Fibroblast of mammary gland (primary cell): Measurements from ENCODE around the gene NBPF20.
"Not testable (repeated sequence)": the region's sequence is repeated elsewhere in the genome, so short reads cannot be mapped to it uniquely, and the experiment has no call there.

Source experiments
- DNase-seq: peaks from one replicate; pipeline ENCODE4 v3.0.0-alpha.2; 2010; ENCODE audit warnings: low read depth
- H3K4me3 ChIP-seq: 2 replicates; pipeline ENCODE4 v1.5.1; 2011; ENCODE audit warnings: low read depth, mild to moderate bottlenecking, low read length, moderate library complexity; ENCODE audit not compliant: control insufficient read depth
- TF ChIP-seq, protein P1 (sequence below): conservative IDR thresholded peaks from 2 replicates; pipeline ENCODE4 v1.5.1; 2011; ENCODE audit warnings: low read depth, low read length, inconsistent platforms; ENCODE audit not compliant: control insufficient read depth, insufficient read depth

NBPF20 gene, protein sequence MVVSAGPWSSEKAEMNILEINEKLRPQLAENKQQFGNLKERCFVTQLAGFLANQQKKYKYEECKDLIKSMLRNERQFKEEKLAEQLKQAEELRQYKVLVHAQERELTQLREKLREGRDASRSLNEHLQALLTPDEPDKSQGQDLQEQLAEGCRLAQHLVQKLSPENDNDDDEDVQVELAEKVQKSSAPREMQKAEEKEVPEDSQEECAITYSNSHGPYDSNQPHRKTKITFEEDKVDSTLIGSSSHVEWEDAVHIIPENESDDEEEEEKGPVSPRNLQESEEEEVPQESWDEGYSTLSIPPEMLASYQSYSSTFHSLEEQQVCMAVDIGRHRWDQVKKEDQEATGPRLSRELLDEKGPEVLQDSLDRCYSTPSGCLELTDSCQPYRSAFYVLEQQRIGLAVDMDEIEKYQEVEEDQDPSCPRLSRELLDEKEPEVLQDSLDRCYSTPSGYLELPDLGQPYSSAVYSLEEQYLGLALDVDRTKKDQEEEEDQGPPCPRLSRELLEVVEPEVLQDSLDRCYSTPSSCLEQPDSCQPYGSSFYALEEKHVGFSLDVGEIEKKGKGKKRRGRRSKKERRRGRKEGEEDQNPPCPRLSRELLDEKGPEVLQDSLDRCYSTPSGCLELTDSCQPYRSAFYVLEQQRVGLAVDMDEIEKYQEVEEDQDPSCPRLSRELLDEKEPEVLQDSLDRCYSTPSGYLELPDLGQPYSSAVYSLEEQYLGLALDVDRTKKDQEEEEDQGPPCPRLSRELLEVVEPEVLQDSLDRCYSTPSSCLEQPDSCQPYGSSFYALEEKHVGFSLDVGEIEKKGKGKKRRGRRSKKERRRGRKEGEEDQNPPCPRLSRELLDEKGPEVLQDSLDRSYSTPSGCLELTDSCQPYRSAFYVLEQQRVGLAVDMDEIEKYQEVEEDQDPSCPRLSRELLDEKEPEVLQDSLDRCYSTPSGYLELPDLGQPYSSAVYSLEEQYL (N-terminal part only)

DNA sequence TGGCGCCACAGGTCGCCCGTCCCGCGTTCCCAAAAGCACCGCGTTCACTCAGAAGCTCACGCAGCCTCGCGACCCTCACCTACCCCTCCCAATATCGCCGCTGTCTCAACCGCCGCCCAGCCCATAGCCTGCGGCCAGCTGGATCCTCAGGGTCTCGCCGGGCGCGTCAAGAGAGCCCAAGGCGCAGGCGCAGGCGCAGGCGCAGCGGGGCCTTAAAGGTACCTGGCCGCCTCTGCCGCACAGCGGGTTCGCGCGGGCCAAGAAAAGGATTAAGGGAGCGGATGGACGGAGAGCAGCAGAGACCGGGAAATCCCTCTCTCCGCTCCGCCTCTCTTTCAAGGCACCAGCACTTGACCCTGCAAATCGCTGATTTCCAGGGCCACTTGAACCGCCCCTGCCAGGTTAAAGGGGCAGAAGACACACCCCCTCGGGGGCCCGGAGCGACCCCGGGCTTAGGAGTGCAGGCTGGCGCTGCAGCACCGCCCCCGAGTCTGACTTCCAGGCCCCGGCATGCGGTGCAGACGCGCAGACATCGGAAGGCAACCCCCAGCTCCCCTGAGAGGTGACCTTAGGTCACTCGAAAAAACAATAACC, at the start of gene NBPF20:
Gene NBPF20, minus strand, starts transcription at position 168 of the 594 bp plus-strand sequence. CDS start 20,331 bp downstream, outside the sequence.
- TF ChIP-seq, protein P1, sequence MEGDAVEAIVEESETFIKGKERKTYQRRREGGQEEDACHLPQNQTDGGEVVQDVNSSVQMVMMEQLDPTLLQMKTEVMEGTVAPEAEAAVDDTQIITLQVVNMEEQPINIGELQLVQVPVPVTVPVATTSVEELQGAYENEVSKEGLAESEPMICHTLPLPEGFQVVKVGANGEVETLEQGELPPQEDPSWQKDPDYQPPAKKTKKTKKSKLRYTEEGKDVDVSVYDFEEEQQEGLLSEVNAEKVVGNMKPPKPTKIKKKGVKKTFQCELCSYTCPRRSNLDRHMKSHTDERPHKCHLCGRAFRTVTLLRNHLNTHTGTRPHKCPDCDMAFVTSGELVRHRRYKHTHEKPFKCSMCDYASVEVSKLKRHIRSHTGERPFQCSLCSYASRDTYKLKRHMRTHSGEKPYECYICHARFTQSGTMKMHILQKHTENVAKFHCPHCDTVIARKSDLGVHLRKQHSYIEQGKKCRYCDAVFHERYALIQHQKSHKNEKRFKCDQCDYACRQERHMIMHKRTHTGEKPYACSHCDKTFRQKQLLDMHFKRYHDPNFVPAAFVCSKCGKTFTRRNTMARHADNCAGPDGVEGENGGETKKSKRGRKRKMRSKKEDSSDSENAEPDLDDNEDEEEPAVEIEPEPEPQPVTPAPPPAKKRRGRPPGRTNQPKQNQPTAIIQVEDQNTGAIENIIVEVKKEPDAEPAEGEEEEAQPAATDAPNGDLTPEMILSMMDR: no peak
- peak; percentile 49 for DNase-seq
- peak within 1 kb of the TSS; percentile 67 for H3K4me3 ChIP-seq

DNA sequence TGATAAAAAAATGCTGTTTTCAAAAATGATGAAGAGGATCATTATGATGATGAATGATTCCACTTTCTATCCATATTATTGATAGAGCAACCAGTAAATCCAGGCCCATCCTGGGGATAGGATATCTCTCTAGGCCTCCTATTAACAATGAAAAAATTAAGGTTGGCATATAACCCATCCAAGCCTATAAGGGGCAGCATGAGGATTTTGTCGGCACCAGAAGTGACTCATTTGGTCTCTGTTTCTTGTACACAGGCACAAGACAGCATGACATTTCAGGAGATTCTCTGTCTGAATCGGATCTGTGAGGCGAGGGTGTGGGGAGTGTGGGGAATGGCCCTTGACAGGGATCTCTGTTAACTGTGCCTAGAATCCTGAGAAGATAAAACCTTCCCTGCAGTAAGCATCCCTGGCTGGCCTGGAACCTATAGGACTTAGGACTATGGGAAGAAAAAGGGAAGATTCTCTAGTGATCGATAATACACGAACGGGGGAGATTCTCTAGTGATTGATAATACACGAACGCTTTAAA, 49.5 kb upstream of the NBPF20 start:
- not testable (repeated sequence) for DNase-seq

DNA sequence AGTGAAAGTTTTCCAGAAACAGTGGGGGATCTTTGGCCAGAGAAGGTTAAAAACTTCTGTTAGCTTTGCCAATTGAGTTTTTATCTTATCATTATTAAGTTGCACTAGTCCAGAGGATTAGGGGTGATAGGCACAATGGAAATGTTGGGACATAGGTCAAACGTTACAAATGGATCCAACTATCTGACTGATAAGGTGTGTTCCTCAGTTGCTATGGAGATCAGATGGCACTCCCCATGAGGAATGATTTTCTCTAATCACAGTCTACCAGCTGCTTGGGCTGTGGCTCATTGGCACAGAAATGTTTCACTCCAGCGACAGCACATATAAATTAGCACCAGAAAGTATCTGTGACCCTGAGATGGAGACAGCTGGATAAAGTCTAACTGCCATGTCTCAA, 47.3 kb upstream of the NBPF20 start:
- DNase-seq: not testable (repeated sequence)

More for the DNA sequence above, 49.5 kb upstream of the NBPF20 start:
- H3K4me3 ChIP-seq: not testable (repeated sequence)

DNA sequence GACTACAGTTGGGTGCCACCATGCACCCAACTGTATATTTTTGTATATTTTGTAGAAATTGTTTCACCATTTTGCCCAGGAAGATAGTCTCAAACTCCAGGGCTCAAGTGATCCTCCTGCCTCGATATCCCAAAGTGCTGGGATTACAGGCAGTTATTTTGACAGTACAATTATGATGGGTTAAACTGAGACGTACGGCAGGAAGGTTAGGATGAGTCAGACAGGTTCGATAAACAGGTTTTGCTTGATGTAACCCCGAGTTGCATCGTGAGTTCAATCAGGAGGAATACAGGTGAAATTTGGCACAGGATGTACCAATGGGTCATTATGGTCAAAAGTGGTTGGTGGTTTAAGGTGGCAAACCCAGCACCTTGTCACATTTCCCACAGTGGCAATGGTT, 46.0 kb upstream of the NBPF20 start:
- not testable (repeated sequence) for DNase-seq, H3K4me3 ChIP-seq

More for the DNA sequence above, 47.3 kb upstream of the NBPF20 start:
- H3K4me3 ChIP-seq: not testable (repeated sequence)

DNA sequence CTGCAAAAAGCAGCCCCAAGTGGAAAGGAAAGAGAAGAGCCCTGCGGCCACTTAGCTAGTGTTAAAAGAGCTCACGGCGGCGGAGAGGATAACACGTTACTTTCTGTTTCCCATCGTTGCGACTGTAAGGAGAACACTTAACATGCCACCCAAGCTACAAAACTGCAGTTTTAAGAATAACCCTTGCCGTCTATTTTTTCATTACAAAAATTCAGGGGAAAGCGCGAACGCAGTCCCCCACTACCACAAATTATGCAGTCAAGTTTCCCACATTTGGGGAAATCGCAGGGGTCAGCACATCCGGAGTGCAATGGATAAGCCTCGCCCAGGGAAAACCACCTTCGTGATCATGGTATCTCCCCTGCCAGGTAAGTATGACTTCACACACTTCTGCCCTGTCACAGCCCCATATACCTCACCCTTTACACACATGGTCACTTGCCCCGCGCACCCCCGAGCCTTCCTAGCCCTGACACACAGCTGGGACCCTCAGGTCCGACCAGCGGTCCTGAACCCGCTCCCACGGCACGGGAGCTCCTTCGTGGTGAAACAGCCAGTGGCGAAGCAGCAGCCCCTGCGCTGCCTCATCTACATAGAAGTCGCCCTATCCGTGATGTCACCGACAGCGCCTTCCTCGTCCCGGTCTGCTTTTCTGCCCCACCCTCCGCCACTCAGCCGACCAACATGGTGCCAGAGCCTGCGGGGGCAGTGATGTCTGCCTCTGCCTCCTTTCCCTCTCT, 40.2 kb upstream of the NBPF20 start:
- peak; percentile 98 for DNase-seq
- peak overlapping the region; percentile 28 for H3K4me3 ChIP-seq

DNA sequence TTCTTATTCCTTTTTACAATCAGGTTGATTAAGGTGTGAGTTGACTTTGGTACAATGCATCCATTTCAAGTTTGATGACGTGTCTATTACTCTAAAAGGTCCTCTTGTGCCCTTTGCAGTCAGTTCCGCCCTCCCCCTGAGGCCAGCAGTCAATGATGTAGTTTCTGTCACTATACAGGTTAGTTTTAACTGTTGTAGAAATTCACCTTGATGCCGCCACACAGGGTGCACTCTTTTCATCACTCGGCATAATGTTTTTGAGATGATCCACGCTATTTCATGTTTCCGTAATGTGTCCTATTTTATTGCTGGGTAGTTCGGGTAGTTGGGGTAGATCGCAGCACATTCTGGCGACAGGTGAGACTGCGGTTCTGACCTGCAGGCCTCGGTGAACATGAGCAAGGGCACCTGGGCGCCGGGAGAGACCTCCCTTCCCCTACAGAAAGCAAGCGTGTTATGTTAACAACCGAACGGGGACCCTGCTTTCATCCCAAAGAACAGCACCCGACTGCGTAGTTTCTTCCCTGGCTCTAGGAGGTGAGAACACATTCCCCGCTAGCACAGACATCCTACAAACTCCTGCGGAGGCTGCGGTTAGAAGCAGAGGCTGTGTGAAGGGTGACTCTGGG, 39.4 kb upstream of the NBPF20 start:
- DNase-seq: not testable (repeated sequence)
- H3K4me3 ChIP-seq: peak overlapping the region; percentile 28

DNA sequence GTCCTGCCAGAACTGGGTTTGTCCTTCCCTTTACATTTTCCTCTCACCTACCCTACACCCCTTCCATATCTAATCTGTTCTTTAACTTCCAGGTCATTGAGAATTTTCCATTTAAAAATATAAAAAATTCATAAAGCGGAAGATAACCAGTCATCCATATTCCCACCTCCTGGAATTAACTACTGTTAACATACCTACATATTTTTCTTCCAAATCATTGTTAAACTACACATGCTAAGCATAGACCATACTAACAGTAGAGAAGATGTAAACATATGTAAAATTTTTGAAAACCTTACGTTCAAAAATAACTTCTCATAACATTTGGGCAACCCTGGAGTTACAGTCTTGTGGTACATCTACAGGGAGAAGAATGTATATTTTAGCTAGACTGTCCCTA, 38.6 kb upstream of the NBPF20 start:
- DNase-seq, H3K4me3 ChIP-seq: not testable (repeated sequence)

DNA sequence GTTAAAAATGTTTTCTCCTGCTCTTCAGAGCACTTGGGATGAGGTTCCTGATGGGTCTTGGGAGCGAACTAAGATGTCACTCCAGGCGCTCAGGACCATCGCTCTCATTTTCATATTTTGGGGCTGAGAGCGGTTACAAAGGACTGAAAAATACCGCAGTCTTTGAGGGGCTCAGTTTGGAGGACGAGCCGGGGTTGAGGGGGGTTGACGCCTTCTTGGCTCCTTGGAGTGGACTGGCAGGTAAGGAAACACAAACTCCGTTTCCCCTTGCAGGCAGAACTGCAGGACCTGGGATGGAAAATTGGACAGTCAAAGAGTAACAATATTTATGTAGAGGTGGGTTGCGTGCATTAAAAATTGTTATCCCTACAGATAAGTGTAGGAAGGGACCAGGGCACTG, 35.3 kb upstream of the NBPF20 start:
- H3K4me3 ChIP-seq, DNase-seq: not testable (repeated sequence)

DNA sequence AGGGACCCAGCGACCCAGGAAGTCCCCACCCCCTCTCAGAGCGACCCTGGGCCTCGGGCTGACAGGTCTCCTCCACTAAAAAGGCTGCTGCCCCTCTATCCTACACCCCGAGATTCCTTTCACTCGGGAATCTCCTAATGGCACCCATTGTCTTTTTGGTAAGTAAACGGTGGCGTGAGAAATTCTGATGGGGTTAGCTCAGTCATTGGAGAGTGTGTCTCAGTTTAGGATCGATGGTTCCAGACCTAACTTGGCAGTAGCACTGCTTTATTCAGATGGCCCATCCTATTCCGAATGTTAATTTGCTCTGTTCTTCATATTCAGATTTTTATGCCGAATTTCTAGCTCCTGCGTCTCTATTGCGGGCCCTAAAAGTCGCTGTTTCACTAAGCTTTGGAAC, 34.6 kb upstream of the NBPF20 start:
- H3K4me3 ChIP-seq: peak overlapping the region; percentile 38
- DNase-seq: not testable (repeated sequence)

DNA sequence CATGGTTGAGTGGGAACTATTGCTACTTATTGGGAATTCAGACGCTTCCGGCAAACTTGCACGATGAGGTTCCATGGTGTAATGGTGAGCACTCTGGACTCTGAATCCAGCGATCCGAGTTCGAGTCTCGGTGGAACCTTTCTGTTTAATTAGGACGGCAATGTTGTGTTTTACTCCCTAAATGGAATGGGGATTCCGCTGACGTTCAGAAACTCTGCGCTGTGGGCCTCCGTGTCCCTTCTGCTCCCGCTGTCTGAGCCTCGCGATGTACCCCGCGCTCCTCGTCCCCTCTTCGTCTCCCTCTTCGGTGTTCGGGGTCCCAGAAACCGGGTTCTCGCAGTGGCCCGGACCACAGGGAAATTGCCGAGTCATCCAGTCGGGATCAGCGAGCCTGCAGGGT, 34.2 kb upstream of the NBPF20 start:
- not testable (repeated sequence) for H3K4me3 ChIP-seq, DNase-seq

DNA sequence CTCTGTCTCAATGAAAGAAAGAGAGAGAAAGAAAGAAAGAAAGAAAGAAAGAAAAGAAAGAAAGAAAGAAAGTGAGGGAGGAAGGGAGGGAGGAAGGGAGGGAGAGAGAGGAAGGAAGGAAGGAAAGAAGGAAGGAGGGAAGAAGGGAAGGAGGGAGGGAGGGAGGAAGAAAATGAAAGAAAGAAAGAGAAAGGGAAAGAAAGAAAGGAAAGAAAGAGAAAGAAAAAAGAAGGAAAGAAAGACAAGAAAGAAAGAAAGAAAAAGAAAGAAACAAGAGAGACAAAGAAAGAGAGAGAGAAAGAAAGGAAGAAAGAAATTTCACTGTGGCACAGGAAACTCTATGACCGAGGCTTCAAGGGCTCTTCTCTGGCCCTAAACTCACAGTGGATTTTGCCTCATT, 33.7 kb upstream of the NBPF20 start:
- H3K4me3 ChIP-seq, DNase-seq: not testable (repeated sequence)

DNA sequence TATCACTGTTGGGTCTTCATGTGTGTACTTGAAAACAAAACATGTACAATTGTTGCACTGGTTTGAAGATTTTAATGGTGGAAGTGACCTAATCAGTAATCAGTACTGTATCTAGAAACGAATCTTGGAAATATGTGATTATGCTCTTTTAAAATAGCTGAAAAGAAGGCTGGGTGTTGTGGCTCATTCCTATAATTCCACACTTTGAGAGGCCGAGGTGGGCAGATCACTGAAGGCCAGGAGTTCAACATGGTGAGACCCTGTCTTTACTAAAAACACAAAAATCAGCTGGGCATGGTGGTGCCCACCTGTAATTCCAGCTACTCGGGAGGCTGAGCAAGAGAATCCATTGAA, 29.4 kb upstream of the NBPF20 start:
- not testable (repeated sequence) for DNase-seq, H3K4me3 ChIP-seq

DNA sequence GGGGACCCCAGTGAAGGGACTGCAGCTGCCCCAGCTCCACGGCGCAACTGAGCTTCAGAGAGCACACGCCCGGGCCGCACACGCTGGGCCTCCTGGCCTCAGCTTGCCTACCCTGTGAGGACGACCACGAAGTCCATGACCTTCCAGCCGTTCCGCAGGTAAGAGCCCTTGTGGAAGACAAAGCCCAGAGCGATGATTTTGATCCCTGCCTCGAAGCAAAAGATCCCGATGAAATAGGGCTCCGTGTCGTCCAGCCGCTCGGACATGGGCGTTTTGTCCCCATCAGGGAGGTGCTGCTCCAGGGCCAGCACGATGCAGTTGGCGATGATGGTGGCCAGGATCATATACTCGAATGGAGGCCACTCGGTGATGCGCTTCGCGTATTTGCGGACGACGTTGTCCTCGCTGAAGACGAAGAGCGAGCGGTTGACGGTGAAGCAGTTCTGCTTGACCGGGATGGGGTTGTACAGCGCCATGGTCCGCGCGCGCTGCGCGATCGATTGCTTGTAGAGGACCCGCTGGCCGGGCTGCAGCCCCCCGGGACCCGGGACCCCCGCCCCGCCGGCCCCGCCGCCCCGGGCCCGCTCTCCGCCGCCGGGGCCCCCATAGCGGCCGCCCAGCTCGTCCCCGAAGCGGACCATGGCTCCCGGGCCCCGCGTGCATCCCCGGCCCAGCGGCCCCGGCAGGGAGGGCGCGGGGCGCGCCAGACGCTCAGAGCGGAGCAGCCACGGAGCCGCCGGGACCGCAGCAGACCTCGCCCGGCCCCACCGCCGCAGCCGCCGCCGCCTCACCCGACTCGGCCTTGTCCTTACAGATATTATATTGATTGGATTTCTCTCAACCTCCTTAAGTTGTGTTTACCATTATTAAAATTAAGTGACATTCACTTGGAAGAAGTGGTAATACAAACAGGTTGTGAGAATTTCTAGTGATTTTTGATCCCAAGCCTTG, 28.7 kb upstream of the NBPF20 start:
- DNase-seq, H3K4me3 ChIP-seq: not testable (repeated sequence)

DNA sequence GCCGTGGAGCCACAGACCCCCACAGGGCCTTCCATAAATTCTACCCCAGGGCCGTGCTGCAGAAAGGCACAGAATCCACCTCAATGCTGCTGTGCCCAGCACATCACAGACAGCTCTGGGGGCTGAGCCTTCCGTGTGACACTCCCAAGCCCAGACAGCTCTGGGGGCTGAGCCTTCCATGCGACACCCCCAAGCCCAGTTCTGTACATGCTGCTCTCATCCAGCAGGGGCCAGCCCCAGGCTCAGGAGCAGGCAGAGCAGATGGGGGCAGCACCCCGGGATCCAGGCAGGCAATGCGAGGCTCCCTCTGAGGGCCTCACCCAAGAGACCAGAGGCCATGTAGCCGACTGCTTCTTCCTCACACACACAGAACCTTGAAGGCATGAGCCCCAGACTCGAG, 27.1 kb upstream of the NBPF20 start:
- H3K4me3 ChIP-seq, DNase-seq: not testable (repeated sequence)

DNA sequence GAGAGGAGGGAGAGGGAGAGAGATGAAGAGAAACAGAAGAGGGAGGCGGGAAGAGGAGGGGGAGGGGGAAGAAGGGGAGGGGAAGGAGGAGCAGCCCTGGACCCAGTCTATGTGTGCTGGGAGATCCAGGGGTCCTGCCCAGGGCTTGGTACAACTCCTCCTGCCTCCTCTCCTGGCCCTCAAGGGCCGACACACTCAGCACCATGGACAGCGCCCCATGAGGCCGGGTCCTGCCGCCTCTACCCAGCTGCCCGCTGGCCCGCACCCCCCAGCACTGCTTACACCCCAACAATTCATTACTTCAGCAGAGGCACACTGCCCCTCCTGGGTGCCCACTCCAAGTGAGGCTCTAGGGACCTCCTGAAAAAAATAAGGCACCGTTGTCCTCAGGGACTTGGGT, 26.5 kb upstream of the NBPF20 start:
- not testable (repeated sequence) for H3K4me3 ChIP-seq, DNase-seq
